IMR-90 (cell line): ENCODE data around the gene GNMT. TPM values are rescaled to one million over a fixed set of nuclear protein-coding genes. Genes with fewer than 3 reads are reported as not detected.

Experiments
- ATAC-seq: fragments of 200-7000 bp; cut with Tn5 transposase; 2 replicates; pipeline ENCODE4 v1.9.1; 2020; ENCODE audit warnings: low read depth, mild to moderate bottlenecking, moderate library complexity
- BruUV-seq: library from RNA; stranded (reverse); fragments of 400-500 nt; replicated peaks from 2 replicates; lab custom pipeline; 2021; lab: Mats Ljungman, UMichigan
- CTCF ChIA-PET: fragments of 300-600 bp; formaldehyde crosslinking; extraction: SDS; loops from one replicate; lab custom pipeline; 2021; ENCODE audit warnings: antibody characterized with exemption; lab: Yijun Ruan, JAX
- POLR2A ChIA-PET: fragments of 300-600 bp; sonication (Branson Sonifier 250); formaldehyde crosslinking; loops from one replicate; lab custom pipeline; 2022; ENCODE audit warnings: antibody characterized with exemption; ENCODE audit not compliant: unreplicated experiment; lab: Charles Lee
- DNase-seq: peaks from one replicate; pipeline ENCODE4 v3.0.0; 2013
- H2AFZ ChIP-seq: replicated peaks from 2 replicates; pipeline ENCODE3; 2013; ENCODE audit warnings: low read length, mild to moderate bottlenecking; ENCODE audit not compliant: poor library complexity
- H2AK5ac ChIP-seq: 2 replicates; pipeline ENCODE4 v1.6.1; 2013; ENCODE audit warnings: low read depth, low read length, inconsistent platforms
- H2AK9ac ChIP-seq: replicated peaks from 2 replicates; pipeline ENCODE3; 2013; ENCODE audit warnings: mild to moderate bottlenecking, low read depth, low read length, moderate library complexity; ENCODE audit not compliant: poor library complexity
- H2BK120ac ChIP-seq: 2 replicates; pipeline ENCODE4 v1.6.1; 2013; ENCODE audit warnings: low read depth, low read length, inconsistent platforms
- H2BK15ac ChIP-seq: 3 replicates; pipeline ENCODE4 v1.6.1; 2013; ENCODE audit warnings: low read depth, low read length, inconsistent platforms
- H2BK20ac ChIP-seq: 2 replicates; pipeline ENCODE4 v1.6.1; 2013; ENCODE audit warnings: low read depth, mild to moderate bottlenecking, inconsistent platforms, low read length, moderate library complexity
- H2BK5ac ChIP-seq: 2 replicates; pipeline ENCODE4 v1.6.1; 2013; ENCODE audit warnings: mild to moderate bottlenecking, low read depth, low read length, inconsistent platforms; ENCODE audit not compliant: poor library complexity, severe bottlenecking
- H3K14ac ChIP-seq: replicated peaks from 2 replicates; pipeline ENCODE4 v1.6.1; 2013; ENCODE audit warnings: low read depth, low read length, inconsistent platforms
- H3K18ac ChIP-seq: 2 replicates; pipeline ENCODE4 v1.6.1; 2013; ENCODE audit warnings: low read depth, low read length, control low read depth
- H3K23ac ChIP-seq: 2 replicates; pipeline ENCODE4 v1.6.1; 2013; ENCODE audit warnings: low read depth, low read length, inconsistent platforms
- H3K27ac ChIP-seq: 2 replicates; pipeline ENCODE4 v1.5.1; 2013; ENCODE audit warnings: mild to moderate bottlenecking, control low read depth, low read length; ENCODE audit not compliant: insufficient read depth
- H3K27me3 ChIP-seq: 2 replicates; pipeline ENCODE4 v1.6.1; 2013; ENCODE audit warnings: low read length; ENCODE audit not compliant: control insufficient read depth, insufficient read depth
- H3K36me3 ChIP-seq: 2 replicates; pipeline ENCODE4 v1.6.1; 2013; ENCODE audit warnings: low read length, mixed read lengths; ENCODE audit not compliant: control insufficient read depth, insufficient read depth
- H3K4ac ChIP-seq: 2 replicates; pipeline ENCODE4 v1.6.1; 2013; ENCODE audit warnings: low read depth, low read length, inconsistent platforms
- H3K4me1 ChIP-seq: 2 replicates; pipeline ENCODE4 v1.6.1; 2013; ENCODE audit warnings: low read length, mixed read lengths; ENCODE audit not compliant: control insufficient read depth, insufficient read depth
- H3K4me2 ChIP-seq: 2 replicates; pipeline ENCODE4 v1.6.1; 2013; ENCODE audit warnings: low read depth, mild to moderate bottlenecking, control low read depth, low read length, moderate library complexity
- H3K4me3 ChIP-seq: 2 replicates; pipeline ENCODE4 v1.5.1; 2013; ENCODE audit warnings: low read depth, mild to moderate bottlenecking, control low read depth, low read length, moderate library complexity; ENCODE audit not compliant: insufficient read depth
- H3K56ac ChIP-seq: 2 replicates; pipeline ENCODE4 v1.6.1; 2013; ENCODE audit warnings: low read length, inconsistent platforms; ENCODE audit not compliant: insufficient read depth; ENCODE audit errors: extremely low read depth
- H3K79me1 ChIP-seq, 2 experiments: 2 replicates each; pipeline ENCODE4 v1.6.1; 2013; ENCODE audit warnings: low read length in 2 of 2, inconsistent platforms in 1 of 2, low read depth in 1 of 2
- H3K9ac ChIP-seq: 2 replicates; pipeline ENCODE4 v1.6.1; 2013; ENCODE audit warnings: low read depth, low read length, control low read depth
- H3K9me1 ChIP-seq: 2 replicates; pipeline ENCODE4 v1.6.1; 2013; ENCODE audit warnings: low read length, inconsistent platforms; ENCODE audit not compliant: insufficient read depth
- H3K9me3 ChIP-seq: 2 replicates; pipeline ENCODE4 v1.6.1; 2013; ENCODE audit warnings: low read length; ENCODE audit not compliant: control insufficient read depth, insufficient read depth
- H4K20me1 ChIP-seq: 2 replicates; pipeline ENCODE4 v1.6.1; 2013; ENCODE audit warnings: low read length, inconsistent platforms; ENCODE audit not compliant: insufficient read depth
- H4K5ac ChIP-seq: 2 replicates; pipeline ENCODE4 v1.6.1; 2013; ENCODE audit warnings: mild to moderate bottlenecking, low read depth, low read length, control low read depth
- H4K8ac ChIP-seq, 2 experiments: 2 replicates each; pipeline ENCODE4 v1.6.1; 2013; ENCODE audit warnings: low read depth in 2 of 2, low read length in 2 of 2, control low read depth in 1 of 2, inconsistent platforms in 1 of 2
- H4K91ac ChIP-seq: 2 replicates; pipeline ENCODE4 v1.6.1; 2013; ENCODE audit warnings: low read depth, low read length, inconsistent platforms; ENCODE audit not compliant: insufficient read depth
- CEBPB ChIP-seq: IDR thresholded peaks from 2 replicates; pipeline ENCODE4 v1.6.1; 2012; ENCODE audit warnings: low read depth, low read length, improper control_type of control experiment
- FOS ChIP-seq: fragments of 150-350 bp; IDR thresholded peaks from 2 replicates; pipeline ENCODE4 v1.6.1; 2016; ENCODE audit warnings: low read depth, low read length
- MAZ ChIP-seq: IDR thresholded peaks from 2 replicates; pipeline ENCODE4 v1.6.1; 2012; ENCODE audit warnings: low read depth, mild to moderate bottlenecking, low read length, improper control_type of control experiment, moderate library complexity, borderline replicate concordance
- MXI1 ChIP-seq: IDR thresholded peaks from 2 replicates; pipeline ENCODE4 v1.6.1; 2012; ENCODE audit warnings: low read depth, mild to moderate bottlenecking, low read length, moderate library complexity, borderline replicate concordance
- POLR2A ChIP-seq: IDR thresholded peaks from 2 replicates; pipeline ENCODE4 v1.6.1; 2012; ENCODE audit warnings: mild to moderate bottlenecking, low read depth, low read length
- RAD21 ChIP-seq: IDR thresholded peaks from 2 replicates; pipeline ENCODE4 v1.6.1; 2012; ENCODE audit warnings: low read length, improper control_type of control experiment
- RFX5 ChIP-seq: IDR thresholded peaks from 2 replicates; pipeline ENCODE4 v1.8.0; 2012; ENCODE audit warnings: low read depth, mild to moderate bottlenecking, low read length, moderate library complexity
- WGBS, 2 experiments: methylation state at CpG; one replicate each; pipeline versions ENCODE4 v1.1.5 to v1.1.7; 2013; ENCODE audit warnings: missing lambda C conversion rate in 2 of 2; ENCODE audit not compliant: insufficient read length in 1 of 2; ENCODE audit errors: extremely low coverage in 2 of 2; 5-methylcytosine and 5-hydroxymethylcytosine counted together
- dilution Hi-C: fragments of 300-500 bp; cut with HindIII; formaldehyde crosslinking; loops from one replicate; pipeline ENCODE4 v1.14.3; 2018; ENCODE audit warnings: low sequenced_read_pairs; ENCODE audit not compliant: unreplicated experiment
- in situ Hi-C: fragments of 300-500 bp; cut with MboI; formaldehyde crosslinking; loops from 3 replicates; pipeline ENCODE4 v1.14.3; 2019; ENCODE audit warnings: low sequenced_read_pairs, inconsistent platforms, mixed read lengths
- intact Hi-C: fragments of 100-400 bp; cut with micrococcal nuclease; formaldehyde crosslinking; loops from 2 replicates; pipeline ENCODE4 v1.10.0; 2022
- polyA plus RNA-seq, 3 experiments: library from polyadenylated mRNA; depleted of rRNA; stranded (reverse); fragments of >200 nt; gene quantifications; 2 replicates each; pipeline ENCODE4 v1.2.3, GENCODE V29; 2012; ENCODE audit warnings: low replicate concordance in 1 of 3
- total RNA-seq: library from RNA; depleted of rRNA; stranded (reverse); fragments of >200 nt; gene quantifications from 2 replicates; pipeline ENCODE4 v1.2.3, GENCODE V29; 2012
- TF ChIP-seq, protein P1 (sequence below): fragments of 150-350 bp; IDR thresholded peaks from 2 replicates; pipeline ENCODE4 v1.6.1; 2016; ENCODE audit warnings: low read depth, mild to moderate bottlenecking, low read length, moderate library complexity, borderline replicate concordance
- TF ChIP-seq, protein P2 (sequence below): fragments of 150-350 bp; IDR thresholded peaks from 2 replicates; pipeline ENCODE4 v1.6.1; 2017; ENCODE audit warnings: mild to moderate bottlenecking, antibody characterized with exemption, low read length, low read depth
- TF ChIP-seq, protein P3 (sequence below): conservative IDR thresholded peaks from 2 replicates; pipeline ENCODE4 v1.5.1; 2012; ENCODE audit warnings: mild to moderate bottlenecking, low read depth, low read length, improper control_type of control experiment

The GNMT gene
- total and polyA plus RNA-seq, 2 of the 4 experiments (the other 2 are of a cell fraction): 0.36 TPM; not detected in 1

DNA sequence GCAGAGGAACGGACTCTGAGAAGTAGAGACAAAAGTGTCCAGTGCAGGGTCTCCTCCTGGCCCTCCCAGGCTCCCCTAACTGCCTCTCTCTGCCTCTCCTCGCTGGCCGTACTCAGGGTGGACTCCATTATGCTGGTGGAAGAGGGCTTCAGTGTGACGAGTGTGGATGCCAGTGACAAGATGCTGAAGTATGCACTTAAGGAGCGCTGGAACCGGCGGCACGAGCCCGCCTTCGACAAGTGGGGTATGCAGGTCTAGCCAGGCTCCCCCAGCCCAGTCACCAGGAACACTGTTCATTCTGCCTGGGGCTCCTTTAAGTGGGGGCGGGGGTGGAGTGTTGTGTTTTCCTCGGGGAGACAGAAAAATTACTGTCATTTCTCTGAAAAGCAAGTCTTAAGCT is 1.5 kb downstream of the GNMT start:
- no peak overlapping the region for H3K9ac ChIP-seq
- H3K18ac ChIP-seq: no peak overlapping the region
- no peak overlapping the region for H3K23ac ChIP-seq
- no peak overlapping the region for H3K4me2 ChIP-seq
- ChIA-PET POLR2A (no interaction called here), CTCF (no interaction called here)
- no peak overlapping the region for H2BK20ac ChIP-seq
- BruUV-seq: no TSS peak
- H3K4me1 ChIP-seq: peaks cover 7% of the 10 kb centered on the region; the same call in 1 of the 2 replicates
- H3K14ac ChIP-seq: no peak overlapping the region
- H4K8ac ChIP-seq: no peak overlapping the region
- H3K27me3 ChIP-seq: no peaks in the 10 kb centered on the region
- dilution Hi-C loops (no loop called here), intact Hi-C loops (no loop called here), in situ Hi-C loops (no loop called here)
- H2AFZ ChIP-seq: no peak overlapping the region
- peak overlapping the region; percentile 72 for H2AK9ac ChIP-seq
- H3K79me1 ChIP-seq: peaks cover 0 to 3% of the 10 kb centered on the region in 2 experiments; a peak in 1 of 4 replicates
- H3K36me3 ChIP-seq: peaks cover 35% of the 10 kb centered on the region
- no peak overlapping the region for H4K5ac ChIP-seq
- no peak overlapping the region for H3K27ac ChIP-seq
- no peak overlapping the region for H2AK5ac ChIP-seq
- no peak overlapping the region for H3K4me3 ChIP-seq
- H3K56ac ChIP-seq: no peak overlapping the region
- no peak overlapping the region for H2BK5ac ChIP-seq
- DNase-seq (no peak), ATAC-seq (no peak)
- no peaks in the 10 kb centered on the region for H3K9me3 ChIP-seq
- no peak overlapping the region for H2BK15ac ChIP-seq
- H4K20me1 ChIP-seq: no peaks in the 10 kb centered on the region
- TF ChIP-seq MAZ (no peak), FOS (no peak), CEBPB (no peak), RFX5 (no peak), POLR2A (no peak), MXI1 (no peak), RAD21 (no peak)
- TF ChIP-seq, protein P1, sequence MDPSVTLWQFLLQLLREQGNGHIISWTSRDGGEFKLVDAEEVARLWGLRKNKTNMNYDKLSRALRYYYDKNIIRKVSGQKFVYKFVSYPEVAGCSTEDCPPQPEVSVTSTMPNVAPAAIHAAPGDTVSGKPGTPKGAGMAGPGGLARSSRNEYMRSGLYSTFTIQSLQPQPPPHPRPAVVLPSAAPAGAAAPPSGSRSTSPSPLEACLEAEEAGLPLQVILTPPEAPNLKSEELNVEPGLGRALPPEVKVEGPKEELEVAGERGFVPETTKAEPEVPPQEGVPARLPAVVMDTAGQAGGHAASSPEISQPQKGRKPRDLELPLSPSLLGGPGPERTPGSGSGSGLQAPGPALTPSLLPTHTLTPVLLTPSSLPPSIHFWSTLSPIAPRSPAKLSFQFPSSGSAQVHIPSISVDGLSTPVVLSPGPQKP: no peak
- TF ChIP-seq, protein P2, sequence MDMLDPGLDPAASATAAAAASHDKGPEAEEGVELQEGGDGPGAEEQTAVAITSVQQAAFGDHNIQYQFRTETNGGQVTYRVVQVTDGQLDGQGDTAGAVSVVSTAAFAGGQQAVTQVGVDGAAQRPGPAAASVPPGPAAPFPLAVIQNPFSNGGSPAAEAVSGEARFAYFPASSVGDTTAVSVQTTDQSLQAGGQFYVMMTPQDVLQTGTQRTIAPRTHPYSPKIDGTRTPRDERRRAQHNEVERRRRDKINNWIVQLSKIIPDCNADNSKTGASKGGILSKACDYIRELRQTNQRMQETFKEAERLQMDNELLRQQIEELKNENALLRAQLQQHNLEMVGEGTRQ: no peak
- TF ChIP-seq, protein P3, sequence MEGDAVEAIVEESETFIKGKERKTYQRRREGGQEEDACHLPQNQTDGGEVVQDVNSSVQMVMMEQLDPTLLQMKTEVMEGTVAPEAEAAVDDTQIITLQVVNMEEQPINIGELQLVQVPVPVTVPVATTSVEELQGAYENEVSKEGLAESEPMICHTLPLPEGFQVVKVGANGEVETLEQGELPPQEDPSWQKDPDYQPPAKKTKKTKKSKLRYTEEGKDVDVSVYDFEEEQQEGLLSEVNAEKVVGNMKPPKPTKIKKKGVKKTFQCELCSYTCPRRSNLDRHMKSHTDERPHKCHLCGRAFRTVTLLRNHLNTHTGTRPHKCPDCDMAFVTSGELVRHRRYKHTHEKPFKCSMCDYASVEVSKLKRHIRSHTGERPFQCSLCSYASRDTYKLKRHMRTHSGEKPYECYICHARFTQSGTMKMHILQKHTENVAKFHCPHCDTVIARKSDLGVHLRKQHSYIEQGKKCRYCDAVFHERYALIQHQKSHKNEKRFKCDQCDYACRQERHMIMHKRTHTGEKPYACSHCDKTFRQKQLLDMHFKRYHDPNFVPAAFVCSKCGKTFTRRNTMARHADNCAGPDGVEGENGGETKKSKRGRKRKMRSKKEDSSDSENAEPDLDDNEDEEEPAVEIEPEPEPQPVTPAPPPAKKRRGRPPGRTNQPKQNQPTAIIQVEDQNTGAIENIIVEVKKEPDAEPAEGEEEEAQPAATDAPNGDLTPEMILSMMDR: no peak
- H4K91ac ChIP-seq: no peak overlapping the region
- no peak overlapping the region for H3K4ac ChIP-seq
- no peaks in the 10 kb centered on the region for H3K9me1 ChIP-seq
- H2BK120ac ChIP-seq: no peak overlapping the region
- WGBS, 2 experiments: 100% methylated on average over 1 of the region's 12 CpGs; no CpG with 5 or more reads in 1 of the 2 experiments
